SK-N-SH (cell line): Measurements from ENCODE around the gene CLEC2D.

ENCODE experiments used
- CTCF ChIP-seq: fragments of 200-600 bp; sonication (generic); IDR thresholded peaks from 2 replicates; pipeline ENCODE4 v1.6.1; 2017; ENCODE audit warnings: antibody characterized with exemption, mild to moderate bottlenecking, moderate library complexity
- ELF1 ChIP-seq: IDR thresholded peaks from 2 replicates; pipeline ENCODE4 v1.4.0; 2012
- EP300 ChIP-seq, 2 experiments: IDR thresholded peaks; 2 replicates each; pipeline versions ENCODE4 v1.4.0 to v1.6.1; 2012; ENCODE audit warnings: borderline replicate concordance in 1 of 2, low read depth in 1 of 2, low read length in 1 of 2
- GABPA ChIP-seq: IDR thresholded peaks from 2 replicates; pipeline ENCODE4 v1.4.0; 2012; ENCODE audit warnings: low read depth, mild to moderate bottlenecking
- POLR2AphosphoS5 ChIP-seq: IDR thresholded peaks from 2 replicates; pipeline ENCODE4 v1.6.1; 2012; ENCODE audit warnings: low read depth, low read length
- RAD21 ChIP-seq: IDR thresholded peaks from 2 replicates; pipeline ENCODE4 v1.6.1; 2012; ENCODE audit warnings: mild to moderate bottlenecking, low read length
- TEAD4 ChIP-seq: IDR thresholded peaks from 2 replicates; pipeline ENCODE4 v1.4.0; 2012; ENCODE audit warnings: mild to moderate bottlenecking, borderline replicate concordance; ENCODE audit not compliant: insufficient read depth
- TF ChIP-seq, protein P1 (sequence below): fragments of 150-350 bp; IDR thresholded peaks from 2 replicates; pipeline ENCODE4 v1.6.1; 2017; ENCODE audit warnings: antibody characterized with exemption, low read length, low read depth, borderline replicate concordance

DNA sequence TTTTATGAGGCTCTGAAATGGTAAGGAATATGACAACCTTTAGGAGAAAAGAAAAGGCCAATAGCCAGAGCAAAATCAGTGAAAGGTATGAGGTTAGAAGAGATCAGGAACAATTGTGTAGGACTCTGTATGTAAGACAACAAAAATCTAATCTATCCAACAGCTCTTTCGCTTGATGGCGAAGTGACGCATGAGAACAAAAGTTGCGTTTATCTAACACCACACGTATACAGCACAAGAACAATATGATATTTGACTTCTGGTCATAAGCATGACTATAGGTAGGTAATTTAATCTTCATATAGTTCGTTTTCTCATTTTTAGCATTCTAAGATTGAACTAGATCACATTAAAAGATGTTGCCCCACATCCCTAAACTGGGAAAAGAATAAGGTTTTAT is 61.9 kb downstream of the CLEC2D start:
- TF ChIP-seq EP300 (IDR thresholded peaks at IDR 0.05; ENCODE audit: borderline replicate concordance in 1 of 2, low read depth in 1 of 2, low read length in 1 of 2): no peak
- TF ChIP-seq, protein P1, sequence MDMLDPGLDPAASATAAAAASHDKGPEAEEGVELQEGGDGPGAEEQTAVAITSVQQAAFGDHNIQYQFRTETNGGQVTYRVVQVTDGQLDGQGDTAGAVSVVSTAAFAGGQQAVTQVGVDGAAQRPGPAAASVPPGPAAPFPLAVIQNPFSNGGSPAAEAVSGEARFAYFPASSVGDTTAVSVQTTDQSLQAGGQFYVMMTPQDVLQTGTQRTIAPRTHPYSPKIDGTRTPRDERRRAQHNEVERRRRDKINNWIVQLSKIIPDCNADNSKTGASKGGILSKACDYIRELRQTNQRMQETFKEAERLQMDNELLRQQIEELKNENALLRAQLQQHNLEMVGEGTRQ: no peak
- TF ChIP-seq RAD21: no peak
- TF ChIP-seq GABPA: no peak
- no peak for TF ChIP-seq ELF1
- no peak for TF ChIP-seq POLR2AphosphoS5
- TF ChIP-seq TEAD4: no peak
- TF ChIP-seq CTCF: no peak
